ENCODE measurements around the gene EIF4A2.

EIF4A2 gene

DNA sequence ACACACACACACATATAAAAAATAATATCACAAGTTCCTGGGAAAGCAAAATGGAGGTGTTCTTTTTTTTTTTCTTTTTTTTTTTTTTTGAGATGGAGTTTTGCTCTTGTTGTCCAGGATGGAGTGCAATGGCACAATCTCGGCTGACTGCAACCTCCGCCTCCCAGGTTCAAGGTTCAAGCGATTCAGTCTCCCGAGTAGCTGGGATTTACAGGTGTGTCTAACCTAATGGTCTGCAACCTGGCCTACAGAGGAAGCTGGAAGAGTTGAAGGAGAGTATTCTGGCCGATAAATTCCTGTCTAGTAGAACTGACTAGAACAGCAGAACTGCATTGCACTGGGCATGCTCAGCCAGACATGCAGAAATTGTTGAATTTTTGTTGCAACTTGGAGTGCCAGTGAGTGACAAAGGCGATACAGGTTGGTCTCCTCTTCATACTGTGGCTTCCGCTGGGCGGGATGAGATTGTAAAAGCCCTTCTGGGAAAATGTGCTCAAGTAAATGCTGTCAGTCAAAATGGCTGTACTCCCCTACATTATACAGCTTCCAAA lies 22.4 kb upstream of the EIF4A2 start:
- H3K27me3 ChIP-seq (ENCODE audit: control insufficient read depth in 3 of 3, insufficient read depth in 3 of 3, low read depth in 1 of 3, low read length in 3 of 3): peaks cover 0 to 12% (median 0%) of the 10 kb centered on the region in 3 experiments
- no peak overlapping the region for H2AK5ac ChIP-seq (ENCODE audit: low read depth, low read length)
- H3K79me1 ChIP-seq (ENCODE audit: low read depth, low read length): no peaks in the 10 kb centered on the region
- H2AFZ ChIP-seq (ENCODE audit: low read length): peak overlapping the region; percentile 11
- H2BK12ac ChIP-seq (ENCODE audit: low read length): no peak overlapping the region
- WGBS, 2 donors (ENCODE audit: extremely low coverage in 2 of 2, insufficient read length in 2 of 2, insufficient replicate concordance in 1 of 2): no CpG with 5 or more reads among the region's 8 CpGs
- no peak for DNase-seq (ENCODE audit: low spot score)
- H3K18ac ChIP-seq (ENCODE audit: low read length): no peak overlapping the region
- no peaks in the 10 kb centered on the region for H3K36me3 ChIP-seq (replicated peaks in 1 of 2; ENCODE audit: control insufficient read depth in 2 of 2, insufficient read depth in 2 of 2, low read length in 2 of 2)
- no peak overlapping the region for H3K4me2 ChIP-seq (ENCODE audit: insufficient read depth, low read length, poor library complexity, severe bottlenecking)
- no peak overlapping the region for H2BK5ac ChIP-seq (ENCODE audit: low read length)
- no peak overlapping the region for H3K4me3 ChIP-seq (ENCODE audit: low read length in 2 of 2)
- H4K8ac ChIP-seq (ENCODE audit: low read depth, low read length): no peak overlapping the region
- H3K27ac ChIP-seq (replicated peaks; ENCODE audit: low read length): no peak overlapping the region
- H3K9ac ChIP-seq (ENCODE audit: low read depth, low read length, poor library complexity): no peak overlapping the region
- no peak overlapping the region for H4K91ac ChIP-seq (ENCODE audit: low read depth, low read length, poor library complexity)
- H3K9me3 ChIP-seq (replicated peaks in 1 of 2; ENCODE audit: control insufficient read depth in 2 of 2, insufficient read depth in 1 of 2, low read depth in 1 of 2, low read length in 2 of 2): no peaks in the 10 kb centered on the region
- no peak overlapping the region for H2BK15ac ChIP-seq (ENCODE audit: low read length)
- H2BK120ac ChIP-seq (ENCODE audit: low read depth, low read length): no peak overlapping the region
- H3K23ac ChIP-seq (ENCODE audit: low read depth, low read length, poor library complexity): no peak overlapping the region
- H3K4ac ChIP-seq (ENCODE audit: low read length): no peak overlapping the region
- H3K4me1 ChIP-seq (ENCODE audit: control insufficient read depth in 2 of 2, insufficient read depth in 1 of 2, low read depth in 1 of 2, low read length in 2 of 2): peaks cover 0 to 6% of the 10 kb centered on the region in 2 donors
- H3K14ac ChIP-seq (ENCODE audit: low read length): no peak overlapping the region

DNA sequence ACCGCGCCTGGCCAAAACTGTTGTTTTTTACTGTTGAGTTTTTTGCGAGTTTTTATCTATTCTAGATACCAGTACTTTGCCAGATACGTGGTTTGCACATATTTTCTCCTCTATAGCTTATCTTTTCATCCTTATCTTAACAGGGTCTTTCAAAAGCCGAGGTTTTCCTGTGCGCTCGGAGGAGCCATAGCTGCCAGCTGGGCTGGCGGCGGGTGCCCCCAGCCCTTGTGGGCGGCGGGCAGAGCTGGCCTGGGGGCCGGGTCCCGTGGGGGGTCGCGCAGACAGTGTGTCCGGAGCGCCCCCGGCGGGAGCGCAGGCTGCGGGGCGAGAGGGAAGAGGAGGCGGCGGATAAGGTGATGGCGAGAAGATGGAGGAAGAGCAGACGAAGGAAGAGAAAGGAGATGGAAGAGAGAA lies 11.1 kb upstream of the EIF4A2 start:
- Histone ChIP-seq H2BK120ac (ENCODE audit: low read depth, low read length) (no peak overlapping the region), H3K4me3 (ENCODE audit: low read length in 2 of 2) (no peak overlapping the region), H3K4me1 (ENCODE audit: control insufficient read depth in 2 of 2, insufficient read depth in 1 of 2, low read depth in 1 of 2, low read length in 2 of 2) (peaks cover 3 to 4% of the 10 kb centered on the region in 2 donors), H2BK12ac (ENCODE audit: low read length) (no peak overlapping the region), H2AFZ (ENCODE audit: low read length) (peak overlapping the region; percentile 82), H3K18ac (ENCODE audit: low read length) (no peak overlapping the region), H3K9ac (ENCODE audit: low read depth, low read length, poor library complexity) (peak overlapping the region; percentile 12), H3K36me3 (replicated peaks in 1 of 2; ENCODE audit: control insufficient read depth in 2 of 2, insufficient read depth in 2 of 2, low read length in 2 of 2) (no peaks in the 10 kb centered on the region), H3K9me3 (replicated peaks in 1 of 2; ENCODE audit: control insufficient read depth in 2 of 2, insufficient read depth in 1 of 2, low read depth in 1 of 2, low read length in 2 of 2) (no peaks in the 10 kb centered on the region), H3K27me3 (ENCODE audit: control insufficient read depth in 3 of 3, insufficient read depth in 3 of 3, low read depth in 1 of 3, low read length in 3 of 3) (peaks cover 0 to 3% (median 0%) of the 10 kb centered on the region in 3 experiments), H3K27ac (replicated peaks; ENCODE audit: low read length) (no peak overlapping the region), H3K14ac (ENCODE audit: low read length) (peak overlapping the region; percentile 71), H3K79me1 (ENCODE audit: low read depth, low read length) (no peaks in the 10 kb centered on the region), H2AK5ac (ENCODE audit: low read depth, low read length) (peak overlapping the region; percentile 37), H3K23ac (ENCODE audit: low read depth, low read length, poor library complexity) (no peak overlapping the region), H3K4me2 (ENCODE audit: insufficient read depth, low read length, poor library complexity, severe bottlenecking) (no peak overlapping the region), H2BK15ac (ENCODE audit: low read length) (no peak overlapping the region), H4K8ac (ENCODE audit: low read depth, low read length) (no peak overlapping the region), H2BK5ac (ENCODE audit: low read length) (peak overlapping the region; percentile 53), H4K91ac (ENCODE audit: low read depth, low read length, poor library complexity) (no peak overlapping the region), H3K4ac (ENCODE audit: low read length) (no peak overlapping the region)
- DNase-seq (ENCODE audit: low spot score): no peak
- WGBS, 2 donors (ENCODE audit: extremely low coverage in 2 of 2, insufficient read length in 2 of 2, insufficient replicate concordance in 1 of 2): 100% methylated on average over 5 of the region's 26 CpGs; no CpG with 5 or more reads in 1 of the 2 donors

DNA sequence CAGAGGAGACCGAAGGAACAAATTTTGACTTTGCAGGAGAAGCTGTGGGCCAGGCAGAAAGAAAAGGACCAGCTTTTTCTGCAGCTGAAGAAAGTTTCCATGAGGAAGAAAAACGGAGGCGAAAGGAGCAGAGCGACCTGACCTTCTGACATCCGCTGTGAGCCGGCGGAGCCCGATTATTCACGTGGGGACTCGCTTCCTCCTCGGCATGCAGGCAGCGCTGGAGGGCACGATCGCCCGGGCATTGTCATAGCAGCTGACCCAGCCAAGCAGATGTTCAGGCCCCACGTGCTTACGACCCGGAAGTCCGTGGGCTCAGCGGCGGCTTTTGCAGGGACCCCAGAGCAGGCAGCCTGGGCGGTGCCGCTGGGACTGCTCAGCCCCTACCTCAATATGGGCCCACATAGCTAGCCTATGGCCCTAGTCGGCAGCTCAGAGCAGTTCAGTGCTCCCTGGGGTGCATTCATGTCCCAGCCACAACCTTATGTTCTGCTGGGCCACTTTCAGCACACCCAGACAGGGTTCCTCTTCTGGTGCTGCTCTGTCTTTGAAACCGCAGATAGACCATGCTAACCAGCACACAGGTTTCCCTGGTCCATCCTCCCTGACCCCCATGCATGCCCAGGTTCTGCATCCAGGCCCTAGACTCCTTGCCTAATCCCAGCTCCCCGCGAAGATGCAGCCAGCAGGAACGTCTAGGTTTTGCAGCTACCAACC lies 10.5 kb upstream of the EIF4A2 start:
- H3K9me3 ChIP-seq (replicated peaks in 1 of 2; ENCODE audit: control insufficient read depth in 2 of 2, insufficient read depth in 1 of 2, low read depth in 1 of 2, low read length in 2 of 2): no peaks in the 10 kb centered on the region
- H2BK15ac ChIP-seq (ENCODE audit: low read length): peak overlapping the region; percentile 89
- no peak overlapping the region for H4K91ac ChIP-seq (ENCODE audit: low read depth, low read length, poor library complexity)
- H3K27me3 ChIP-seq (ENCODE audit: control insufficient read depth in 3 of 3, insufficient read depth in 3 of 3, low read depth in 1 of 3, low read length in 3 of 3): peaks cover 0 to 3% (median 0%) of the 10 kb centered on the region in 3 experiments
- DNase-seq (ENCODE audit: low spot score): no peak
- H3K18ac ChIP-seq (ENCODE audit: low read length): peak overlapping the region; percentile 64
- peak overlapping the region; percentile 89 for H3K23ac ChIP-seq (ENCODE audit: low read depth, low read length, poor library complexity)
- H2BK120ac ChIP-seq (ENCODE audit: low read depth, low read length): no peak overlapping the region
- H4K8ac ChIP-seq (ENCODE audit: low read depth, low read length): peak overlapping the region; percentile 65
- no peak overlapping the region for H2BK12ac ChIP-seq (ENCODE audit: low read length)
- no peaks in the 10 kb centered on the region for H3K36me3 ChIP-seq (replicated peaks in 1 of 2; ENCODE audit: control insufficient read depth in 2 of 2, insufficient read depth in 2 of 2, low read length in 2 of 2)
- H3K14ac ChIP-seq (ENCODE audit: low read length): peak overlapping the region; percentile 71
- no peak overlapping the region for H3K9ac ChIP-seq (ENCODE audit: low read depth, low read length, poor library complexity)
- H3K4me1 ChIP-seq (ENCODE audit: control insufficient read depth in 2 of 2, insufficient read depth in 1 of 2, low read depth in 1 of 2, low read length in 2 of 2): peaks cover 3 to 4% of the 10 kb centered on the region in 2 donors
- H3K4me3 ChIP-seq (ENCODE audit: low read length in 2 of 2): no peak overlapping the region
- peak overlapping the region; percentile 37 for H2AK5ac ChIP-seq (ENCODE audit: low read depth, low read length)
- H2AFZ ChIP-seq (ENCODE audit: low read length): peak overlapping the region; percentile 82
- WGBS, 2 donors (ENCODE audit: extremely low coverage in 2 of 2, insufficient read length in 2 of 2, insufficient replicate concordance in 1 of 2): no CpG with 5 or more reads among the region's 28 CpGs
- H3K79me1 ChIP-seq (ENCODE audit: low read depth, low read length): no peaks in the 10 kb centered on the region
- peak overlapping the region; percentile 53 for H2BK5ac ChIP-seq (ENCODE audit: low read length)
- H3K27ac ChIP-seq (replicated peaks; ENCODE audit: low read length): no peak overlapping the region
- no peak overlapping the region for H3K4me2 ChIP-seq (ENCODE audit: insufficient read depth, low read length, poor library complexity, severe bottlenecking)
- no peak overlapping the region for H3K4ac ChIP-seq (ENCODE audit: low read length)

DNA sequence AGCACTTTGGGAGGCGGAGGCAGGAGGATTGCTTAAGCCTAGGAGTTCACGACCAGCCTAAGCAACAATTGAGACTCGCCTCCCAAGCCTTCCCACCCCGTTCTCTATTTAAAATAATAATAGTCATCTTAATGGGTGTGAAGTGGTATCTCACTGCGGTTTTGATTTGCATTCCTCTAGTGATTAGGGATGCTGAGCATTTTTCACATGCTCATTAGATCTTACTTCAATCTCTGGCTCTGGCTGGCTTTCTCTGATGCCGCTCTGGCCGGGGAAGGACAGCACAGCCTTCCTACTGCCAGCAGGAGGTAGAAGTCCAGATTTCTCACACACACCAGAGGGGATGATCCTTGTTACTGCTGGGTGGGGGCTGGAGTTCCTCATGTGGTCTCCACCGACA lies 7.4 kb upstream of the EIF4A2 start:
- Histone ChIP-seq H3K36me3 (replicated peaks in 1 of 2; ENCODE audit: control insufficient read depth in 2 of 2, insufficient read depth in 2 of 2, low read length in 2 of 2) (no peaks in the 10 kb centered on the region), H4K8ac (ENCODE audit: low read depth, low read length) (no peak overlapping the region), H4K91ac (ENCODE audit: low read depth, low read length, poor library complexity) (no peak overlapping the region), H3K18ac (ENCODE audit: low read length) (no peak overlapping the region), H3K9ac (ENCODE audit: low read depth, low read length, poor library complexity) (no peak overlapping the region), H2BK12ac (ENCODE audit: low read length) (no peak overlapping the region), H2BK5ac (ENCODE audit: low read length) (no peak overlapping the region), H2BK15ac (ENCODE audit: low read length) (no peak overlapping the region), H3K4me2 (ENCODE audit: insufficient read depth, low read length, poor library complexity, severe bottlenecking) (no peak overlapping the region), H3K4me1 (ENCODE audit: control insufficient read depth in 2 of 2, insufficient read depth in 1 of 2, low read depth in 1 of 2, low read length in 2 of 2) (peaks cover 3 to 4% of the 10 kb centered on the region in 2 donors), H3K9me3 (replicated peaks in 1 of 2; ENCODE audit: control insufficient read depth in 2 of 2, insufficient read depth in 1 of 2, low read depth in 1 of 2, low read length in 2 of 2) (no peaks in the 10 kb centered on the region), H2BK120ac (ENCODE audit: low read depth, low read length) (no peak overlapping the region), H3K14ac (ENCODE audit: low read length) (no peak overlapping the region), H3K27me3 (ENCODE audit: control insufficient read depth in 3 of 3, insufficient read depth in 3 of 3, low read depth in 1 of 3, low read length in 3 of 3) (peaks cover 0 to 3% (median 0%) of the 10 kb centered on the region in 3 experiments), H3K23ac (ENCODE audit: low read depth, low read length, poor library complexity) (no peak overlapping the region), H3K27ac (replicated peaks; ENCODE audit: low read length) (no peak overlapping the region), H2AK5ac (ENCODE audit: low read depth, low read length) (no peak overlapping the region), H3K4ac (ENCODE audit: low read length) (no peak overlapping the region), H2AFZ (ENCODE audit: low read length) (no peak overlapping the region), H3K79me1 (ENCODE audit: low read depth, low read length) (no peaks in the 10 kb centered on the region), H3K4me3 (ENCODE audit: low read length in 2 of 2) (no peak overlapping the region)
- no CpG with 5 or more reads among the region's 8 CpGs for WGBS, 2 donors (ENCODE audit: extremely low coverage in 2 of 2, insufficient read length in 2 of 2, insufficient replicate concordance in 1 of 2)
- DNase-seq (ENCODE audit: low spot score): no peak
